Prostate gland (tissue), 2 donors: ENCODE results near the gene IFT43. TPM values are rescaled to one million over a fixed set of nuclear protein-coding genes. Genes with fewer than 3 reads are reported as not detected.

Experiments
- DNase-seq: peaks from one replicate; pipeline ENCODE4 v3.0.0-alpha.2; 2019; ENCODE audit warnings: low spot score
- H3K27ac ChIP-seq, 2 donors: fragments of 200-600 bp; sonication (generic); 2 replicates each; pipeline ENCODE4 v1.5.1; 2017 to 2019
- H3K27me3 ChIP-seq: fragments of 200-600 bp; sonication (generic); replicated peaks from 2 replicates; pipeline ENCODE4 v1.5.1; 2019; ENCODE audit not compliant: insufficient read depth
- H3K36me3 ChIP-seq, 2 donors: fragments of 200-600 bp; sonication (generic); 1 replicate in 1 of 2; 2 replicates in 1 of 2; pipeline versions ENCODE4 v1.5.1 to v1.8.1; 2017 to 2019
- H3K4me1 ChIP-seq: fragments of 200-600 bp; sonication (generic); replicated peaks from 2 replicates; pipeline ENCODE4 v1.5.1; 2019
- H3K4me3 ChIP-seq, 2 donors: fragments of 200-600 bp; sonication (generic); 2 replicates each; pipeline ENCODE4 v1.5.1; 2017 to 2019
- H3K9me3 ChIP-seq: fragments of 200-600 bp; sonication (generic); 2 replicates; pipeline ENCODE4 v1.5.1; 2017
- CTCF ChIP-seq, 4 experiments: fragments of 200-600 bp in 2 of 4; fragments of 450-650 bp in 2 of 4; sonication (generic) in 2 of 4; IDR thresholded peaks; 1 replicate in 3 of 4; 2 replicates in 1 of 4; pipeline ENCODE4 v1.5.1; 2016 to 2019; ENCODE audit warnings: antibody characterized with exemption in 4 of 4, mild to moderate bottlenecking in 2 of 4, moderate library complexity in 2 of 4
- POLR2A ChIP-seq: fragments of 450-650 bp; IDR thresholded peaks from one replicate; pipeline ENCODE4 v1.6.1; 2016; ENCODE audit warnings: antibody characterized with exemption, mild to moderate bottlenecking
- POLR2AphosphoS5 ChIP-seq: sonication (generic); formaldehyde crosslinking; IDR thresholded peaks from one replicate; pipeline ENCODE4 v1.6.1; 2017; ENCODE audit warnings: antibody characterized with exemption
- WGBS: methylation state at CpG from one replicate; pipeline ENCODE4 v1.1.5; 2018; 5-methylcytosine and 5-hydroxymethylcytosine counted together
- intact Hi-C: fragments of 100-400 bp; cut with DNase I; formaldehyde crosslinking; loops from one replicate; pipeline ENCODE4 v1.14.2; 2022
- total RNA-seq, 2 donors: library from RNA; depleted of rRNA; stranded (reverse); fragments of >200 nt; gene quantifications; one replicate each; pipeline ENCODE4 v1.1.0, GENCODE V29; 2016

The IFT43 gene
- total RNA-seq, 2 donors from 2014 or later, result 43.1 to 55.9 TPM

GRCh38 chr14:75995372-75996041 lies 9.9 kb downstream of the IFT43 start:
- H3K9me3 ChIP-seq, result no peaks in the 10 kb centered on the region
- no peaks in the 10 kb centered on the region for H3K27me3 ChIP-seq
- intact Hi-C loops, result loop anchor here (2.0 kb wide), 1 partner anchor 17 kb away; no protein-coding TSS in a partner anchor
- WGBS, result 58% methylated on average over 17 of the region's 17 CpGs
- TF ChIP-seq POLR2AphosphoS5 (peak; percentile 50), CTCF (IDR thresholded peaks at IDR 0.05) (no peak), POLR2A (no peak)
- H3K4me1 ChIP-seq, result no peaks in the 10 kb centered on the region
- H3K36me3 ChIP-seq, result no peaks in the 10 kb centered on the region
- H3K4me3 ChIP-seq, result no peak overlapping the region
- no peak for DNase-seq
- peak overlapping the region; percentile 15 to 52 for H3K27ac ChIP-seq

- no peaks in the 10 kb centered on the region for H3K36me3 ChIP-seq
- intact Hi-C loops, result no loop called here
- H3K27ac ChIP-seq, result no peak overlapping the region
- no peaks in the 10 kb centered on the region for H3K4me1 ChIP-seq
- DNase-seq, result no peak
- H3K27me3 ChIP-seq, result no peaks in the 10 kb centered on the region
- no peak for TF ChIP-seq CTCF (IDR thresholded peaks at IDR 0.05)
- TF ChIP-seq POLR2AphosphoS5, result no peak
- TF ChIP-seq POLR2A, result no peak
- H3K9me3 ChIP-seq, result no peaks in the 10 kb centered on the region
- H3K4me3 ChIP-seq, result no peak overlapping the region
- 72% methylated on average over 1 of the region's 1 CpG for WGBS
Observed at GRCh38 chr14:75996488-75996887, 10.9 kb downstream of the IFT43 start.

GRCh38 chr14:75999511-76000190 lies 14.1 kb downstream of the IFT43 start:
- no peak overlapping the region for H3K27ac ChIP-seq
- intact Hi-C loops, result no loop called here
- 81% methylated on average over 6 of the region's 6 CpGs for WGBS

GRCh38 chr14:76002383-76002782 lies 16.8 kb downstream of the IFT43 start:
- no peaks in the 10 kb centered on the region for H3K9me3 ChIP-seq
- no peaks in the 10 kb centered on the region for H3K36me3 ChIP-seq
- no peaks in the 10 kb centered on the region for H3K4me1 ChIP-seq
- intact Hi-C loops, result no loop called here
- WGBS, result 91% methylated on average over 1 of the region's 1 CpG
- no peaks in the 10 kb centered on the region for H3K27me3 ChIP-seq
- DNase-seq, result no peak
- H3K4me3 ChIP-seq, result no peak overlapping the region
- no peak overlapping the region for H3K27ac ChIP-seq
- no peak for TF ChIP-seq POLR2A
- no peak for TF ChIP-seq POLR2AphosphoS5
- TF ChIP-seq CTCF (IDR thresholded peaks at IDR 0.05), result no peak

More at GRCh38 chr14:75999511-76000190, 14.1 kb downstream of the IFT43 start:
- no peaks in the 10 kb centered on the region for H3K4me1 ChIP-seq
- H3K4me3 ChIP-seq, result no peak overlapping the region
- H3K27me3 ChIP-seq, result no peaks in the 10 kb centered on the region
- TF ChIP-seq CTCF (IDR thresholded peaks at IDR 0.05), result no peak
- TF ChIP-seq POLR2A, result no peak
- TF ChIP-seq POLR2AphosphoS5, result no peak
- no peak for DNase-seq
- H3K9me3 ChIP-seq, result no peaks in the 10 kb centered on the region
- H3K36me3 ChIP-seq, result no peaks in the 10 kb centered on the region

DNA sequence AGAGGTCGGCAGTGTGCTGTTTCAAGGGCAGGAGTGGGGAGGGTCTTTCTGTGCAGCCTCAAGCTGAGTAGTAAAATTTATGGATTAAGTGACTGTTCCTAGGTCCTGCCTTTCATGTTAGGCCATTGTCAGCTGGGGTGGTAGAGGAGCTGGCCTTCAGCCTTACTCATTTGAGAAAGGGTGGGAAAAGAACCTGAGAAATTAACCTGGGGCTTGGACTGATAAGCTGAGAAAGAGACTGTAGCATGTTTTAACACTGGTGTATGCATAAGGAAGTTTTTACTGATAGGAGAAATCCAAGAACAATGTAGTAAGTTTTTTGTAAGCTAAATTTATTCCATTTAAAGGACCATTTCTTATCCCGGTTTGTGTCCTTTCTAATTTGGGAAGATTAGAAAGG lies 20.7 kb downstream of the IFT43 start:
- Histone ChIP-seq H3K27ac (no peak overlapping the region), H3K27me3 (no peaks in the 10 kb centered on the region), H3K4me1 (no peaks in the 10 kb centered on the region), H3K9me3 (no peaks in the 10 kb centered on the region), H3K36me3 (no peaks in the 10 kb centered on the region), H3K4me3 (no peak overlapping the region)
- no peak for DNase-seq
- TF ChIP-seq POLR2A (no peak), CTCF (IDR thresholded peaks at IDR 0.05) (no peak), POLR2AphosphoS5 (no peak)
- intact Hi-C loops, result no loop called here
- 87% methylated on average over 2 of the region's 2 CpGs for WGBS
